ENCODE data around the gene KNDC1.

DNA sequence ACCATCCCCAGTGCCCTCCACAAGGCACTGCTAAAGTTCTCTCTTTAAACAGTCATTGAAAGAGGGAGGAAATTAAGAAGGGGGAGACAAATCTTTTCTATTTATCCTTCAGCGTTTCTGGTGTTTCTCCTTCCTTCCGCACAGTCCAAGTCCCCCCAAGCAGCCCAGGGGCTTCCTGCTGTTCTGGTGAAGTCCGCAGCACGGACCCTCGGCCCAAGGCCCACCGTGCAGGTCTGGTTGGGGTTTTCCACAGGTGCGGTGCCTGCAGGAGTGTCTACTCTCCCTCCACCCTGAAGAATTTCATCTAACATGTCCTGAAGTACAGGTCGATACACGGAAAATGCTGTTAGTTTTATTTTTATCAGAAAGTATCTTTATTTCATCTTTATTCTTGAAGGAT, 34.1 kb upstream of the KNDC1 start:
- TF ChIP-seq, protein P1, sequence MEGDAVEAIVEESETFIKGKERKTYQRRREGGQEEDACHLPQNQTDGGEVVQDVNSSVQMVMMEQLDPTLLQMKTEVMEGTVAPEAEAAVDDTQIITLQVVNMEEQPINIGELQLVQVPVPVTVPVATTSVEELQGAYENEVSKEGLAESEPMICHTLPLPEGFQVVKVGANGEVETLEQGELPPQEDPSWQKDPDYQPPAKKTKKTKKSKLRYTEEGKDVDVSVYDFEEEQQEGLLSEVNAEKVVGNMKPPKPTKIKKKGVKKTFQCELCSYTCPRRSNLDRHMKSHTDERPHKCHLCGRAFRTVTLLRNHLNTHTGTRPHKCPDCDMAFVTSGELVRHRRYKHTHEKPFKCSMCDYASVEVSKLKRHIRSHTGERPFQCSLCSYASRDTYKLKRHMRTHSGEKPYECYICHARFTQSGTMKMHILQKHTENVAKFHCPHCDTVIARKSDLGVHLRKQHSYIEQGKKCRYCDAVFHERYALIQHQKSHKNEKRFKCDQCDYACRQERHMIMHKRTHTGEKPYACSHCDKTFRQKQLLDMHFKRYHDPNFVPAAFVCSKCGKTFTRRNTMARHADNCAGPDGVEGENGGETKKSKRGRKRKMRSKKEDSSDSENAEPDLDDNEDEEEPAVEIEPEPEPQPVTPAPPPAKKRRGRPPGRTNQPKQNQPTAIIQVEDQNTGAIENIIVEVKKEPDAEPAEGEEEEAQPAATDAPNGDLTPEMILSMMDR (IDR thresholded peaks at IDR 0.05) = no peak
- TF ChIP-seq POLR2A (IDR thresholded peaks at IDR 0.05) (no peak), EP300 (IDR thresholded peaks at IDR 0.05) (no peak)
